Fibroblast of skin of left quadriceps (primary cell): ENCODE results near the gene PICK1.
"Not testable (repeated sequence)": the region's sequence is repeated elsewhere in the genome, so short reads cannot be mapped to it uniquely, and the experiment has no call there.

Experiments
- DNase-seq, 2 experiments: peaks; one replicate each; pipeline ENCODE4 v3.0.0-alpha.2; 2013; ENCODE audit warnings: low read depth in 2 of 2

PICK1 gene

GRCh38 chr22:38114484-38115398 is 57.5 kb downstream of the PICK1 start:
- DNase-seq, result peak; percentile 49 to 51

- DNase-seq, result no peak
These were observed 58.4 kb downstream of the PICK1 start for GRCh38 chr22:38115423-38116205.

- DNase-seq, result not testable (repeated sequence)
These were observed 60.4 kb downstream of the PICK1 start for GRCh38 chr22:38117556-38117955.

- DNase-seq, result no peak
These were observed 61.0 kb downstream of the PICK1 start for GRCh38 chr22:38118182-38118581.

GRCh38 chr22:38118747-38119146 is 61.5 kb downstream of the PICK1 start:
- not testable (repeated sequence) for DNase-seq

GRCh38 chr22:38120359-38121110 is 63.3 kb downstream of the PICK1 start:
- no peak for DNase-seq

GRCh38 chr22:38122616-38123015 is 65.4 kb downstream of the PICK1 start:
- no peak for DNase-seq

- no peak for DNase-seq
These were observed 67.2 kb downstream of the PICK1 start for GRCh38 chr22:38124236-38124974.

GRCh38 chr22:38125038-38125610 is 67.9 kb downstream of the PICK1 start:
- no peak for DNase-seq
